HepG2 (cell line): ENCODE results near the gene EIF6. TPM values are rescaled to one million over a fixed set of nuclear protein-coding genes. Genes with fewer than 3 reads are reported as not detected.
A peak's percentile ranks its signal among the peaks of the same experiment; 100 is the strongest.

ENCODE experiments used
- AFF4 ChIP-seq: sonication (generic); formaldehyde crosslinking; IDR thresholded peaks from 2 replicates; pipeline ENCODE4 v1.4.0; 2020; ENCODE audit warnings: missing genetic modification reagents
- ARNT ChIP-seq: fragments of 450-650 bp; IDR thresholded peaks from 2 replicates; pipeline ENCODE4 v1.6.1; 2017
- ATRX ChIP-seq: sonication (generic); formaldehyde crosslinking; IDR thresholded peaks from 2 replicates; pipeline ENCODE4 v1.4.0; 2020; ENCODE audit warnings: missing genetic modification reagents, borderline replicate concordance
- CBFB ChIP-seq: sonication (generic); formaldehyde crosslinking; IDR thresholded peaks from 2 replicates; pipeline ENCODE4 v1.4.0; 2020; ENCODE audit warnings: missing genetic modification reagents
- FLYWCH1 ChIP-seq: sonication (generic); formaldehyde crosslinking; IDR thresholded peaks from 2 replicates; pipeline ENCODE4 v1.8.1; 2023; ENCODE audit warnings: mild to moderate bottlenecking, missing genetic modification reagents
- FOXP1 ChIP-seq, 2 experiments: fragments of 450-650 bp in 1 of 2; IDR thresholded peaks; 2 replicates each; pipeline ENCODE4 v1.6.1; 2017 to 2018; ENCODE audit warnings: antibody characterized with exemption in 1 of 2
- HIVEP1 ChIP-seq: sonication (generic); formaldehyde crosslinking; IDR thresholded peaks from 2 replicates; pipeline ENCODE4 v1.4.0; 2020; ENCODE audit warnings: mild to moderate bottlenecking, missing genetic modification reagents
- HNF4G ChIP-seq, 2 experiments: sonication (generic) in 1 of 2; formaldehyde crosslinking in 1 of 2; IDR thresholded peaks; 2 replicates each; pipeline versions ENCODE4 v1.4.0 to v1.6.1; 2011 to 2020; ENCODE audit warnings: borderline replicate concordance in 2 of 2, low read depth in 2 of 2, mild to moderate bottlenecking in 2 of 2, low read length in 1 of 2, missing genetic modification reagents in 1 of 2, moderate library complexity in 1 of 2
- PAX8 ChIP-seq: sonication (generic); formaldehyde crosslinking; IDR thresholded peaks from 2 replicates; pipeline ENCODE4 v1.8.0; 2022; ENCODE audit warnings: mild to moderate bottlenecking, missing genetic modification reagents, borderline replicate concordance
- RFX5 ChIP-seq: IDR thresholded peaks from 2 replicates; pipeline ENCODE4 v1.6.1; 2011; ENCODE audit warnings: low read depth, low read length, improper control_type of control experiment
- SRSF9 ChIP-seq: fragments of 200-400 bp; formaldehyde crosslinking; IDR thresholded peaks from 2 replicates; pipeline ENCODE4 v1.6.1; 2018; ENCODE audit warnings: borderline replicate concordance, mild to moderate bottlenecking, low read depth, low read length; ENCODE audit not compliant: insufficient read depth, poor library complexity, severe bottlenecking
- THAP7 ChIP-seq: sonication (generic); formaldehyde crosslinking; IDR thresholded peaks from 2 replicates; pipeline ENCODE4 v1.8.1; 2023; ENCODE audit warnings: mild to moderate bottlenecking, missing genetic modification reagents
- ZFP36 ChIP-seq: fragments of 150-350 bp; IDR thresholded peaks from 2 replicates; pipeline ENCODE4 v1.6.1; 2018; ENCODE audit warnings: borderline replicate concordance, low read length, low read depth; ENCODE audit not compliant: partially characterized antibody
- ZFX ChIP-seq: sonication (generic); formaldehyde crosslinking; IDR thresholded peaks from 2 replicates; pipeline ENCODE4 v1.4.0; 2020; ENCODE audit warnings: mild to moderate bottlenecking, low read depth, missing genetic modification reagents, moderate library complexity
- ZIK1 ChIP-seq: sonication (generic); formaldehyde crosslinking; IDR thresholded peaks from 2 replicates; pipeline ENCODE4 v1.5.0; 2020; ENCODE audit warnings: mild to moderate bottlenecking, low read depth, missing genetic modification reagents, borderline replicate concordance
- ZNF468 ChIP-seq: sonication (generic); formaldehyde crosslinking; IDR thresholded peaks from 2 replicates; pipeline ENCODE4 v1.8.0; 2022; ENCODE audit warnings: mild to moderate bottlenecking, moderate library complexity, missing genetic modification reagents
- ZNF550 ChIP-seq: sonication (generic); formaldehyde crosslinking; IDR thresholded peaks from 2 replicates; pipeline ENCODE4 v1.4.0; 2020; ENCODE audit warnings: mild to moderate bottlenecking, missing genetic modification reagents, borderline replicate concordance
- ZNF792 ChIP-seq: IDR thresholded peaks from 2 replicates; pipeline ENCODE4 v1.6.1; 2016
- ZNF878 ChIP-seq: sonication (generic); formaldehyde crosslinking; IDR thresholded peaks from 2 replicates; pipeline ENCODE4 v1.8.1; 2023; ENCODE audit warnings: mild to moderate bottlenecking, missing genetic modification reagents, moderate library complexity
- ZNF891 ChIP-seq: sonication (generic); formaldehyde crosslinking; IDR thresholded peaks from 2 replicates; pipeline ENCODE4 v1.5.0; 2020; ENCODE audit warnings: mild to moderate bottlenecking, missing genetic modification reagents
- ZSCAN20 ChIP-seq: sonication (generic); formaldehyde crosslinking; IDR thresholded peaks from 2 replicates; pipeline ENCODE4 v1.4.0; 2020; ENCODE audit warnings: missing genetic modification reagents, mild to moderate bottlenecking, borderline replicate concordance
- polyA plus RNA-seq, 8 experiments: library from polyadenylated mRNA; depleted of rRNA in 3 of 8; stranded (reverse) in 7 of 8; unstranded in 1 of 8; fragments of >200 nt; fragmentation: Illumina TruSeq in 4 of 8; extraction: Trizol in 4 of 8; gene quantifications; 2 replicates each; pipeline versions ENCODE4 v1.2.1 to v1.2.3, GENCODE V29; 2011 to 2016; ENCODE audit warnings: low read depth in 4 of 8, missing spikeins in 1 of 8, mixed read lengths in 1 of 8; ENCODE audit not compliant: insufficient read depth in 1 of 8
- total RNA-seq, 5 experiments: library from RNA; depleted of rRNA; stranded (reverse); fragments of >200 nt; fragmentation: Illumina TruSeq; extraction: Trizol; gene quantifications; 2 replicates each; pipeline ENCODE4 v1.2.3, GENCODE V29; 2016; ENCODE audit warnings: low read depth in 1 of 5

The EIF6 gene
- total and polyA plus RNA-seq, 2 of the 13 experiments (the other 11 are each of a cell fraction or from before 2014, with no cell fraction given) = 462 to 466 TPM

GRCh38 chr20:35287509-35288324 is 3.1 kb upstream of the EIF6 start (continued):
- TF ChIP-seq HNF4G (IDR thresholded peaks at IDR 0.05; ENCODE audit: borderline replicate concordance, low read depth, low read length) = peak; percentile 49; the same call in 1 of the 2 replicates
- no peak for TF ChIP-seq HNF4G (CRISPR knock-in tag; IDR thresholded peaks at IDR 0.05; ENCODE audit: borderline replicate concordance, low read depth)
- no peak for TF ChIP-seq RFX5
- no peak for TF ChIP-seq FOXP1 (IDR thresholded peaks at IDR 0.05)
- TF ChIP-seq FOXP1 (CRISPR knock-in tag; IDR thresholded peaks at IDR 0.05) = no peak
- TF ChIP-seq SRSF9 = no peak
- TF ChIP-seq ATRX = no peak
- TF ChIP-seq ZNF468 (CRISPR knock-in tag) = 0 out of 2 replicates have a peak, but pooled peaks have one; percentile 19
- peak; percentile 64; the same call in 1 of the 2 replicates for TF ChIP-seq HIVEP1
- TF ChIP-seq ZSCAN20 (CRISPR knock-in tag) = no peak
- no peak for TF ChIP-seq ARNT
- TF ChIP-seq PAX8 (CRISPR knock-in tag) = no peak
- TF ChIP-seq AFF4 = no peak
- no peak for TF ChIP-seq ZFP36
- no peak for TF ChIP-seq THAP7 (CRISPR knock-in tag)
- no peak for TF ChIP-seq ZNF550
- TF ChIP-seq ZNF792 (CRISPR knock-in tag) = no peak
- TF ChIP-seq ZNF891 (CRISPR knock-in tag) = no peak; the same call in none of the 2 replicates
- no peak for TF ChIP-seq FLYWCH1 (CRISPR knock-in tag)
- no peak for TF ChIP-seq ZIK1 (CRISPR knock-in tag)
- TF ChIP-seq CBFB = no peak; the same call in 1 of the 2 replicates
- TF ChIP-seq ZFX (CRISPR knock-in tag) = peak; percentile 53; the same call in 1 of the 2 replicates
- no peak for TF ChIP-seq ZNF878 (CRISPR knock-in tag)
